ENCODE results near the gene ZNF385C.

Gene ZNF385C

DNA sequence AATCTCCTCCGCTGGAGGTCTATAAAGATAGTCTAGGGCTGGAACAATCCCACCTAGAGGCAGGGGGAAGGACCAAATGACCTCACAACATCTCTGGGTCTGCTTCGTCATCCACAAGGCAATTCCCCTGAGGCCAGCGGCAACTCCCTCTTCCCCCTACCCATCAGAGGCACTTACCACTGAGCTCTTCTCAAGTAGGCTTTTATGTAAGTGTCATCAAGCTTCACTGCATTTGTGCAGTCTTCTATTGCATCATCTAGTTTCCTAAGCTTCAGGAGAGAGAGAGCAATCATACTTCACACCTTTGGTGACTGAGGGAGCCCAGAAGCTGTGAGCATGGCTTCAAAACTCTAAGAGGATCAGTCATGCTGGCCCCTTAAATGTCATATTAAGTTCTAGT, 110.6 kb downstream of the ZNF385C start:
- peaks cover 96% of the 10 kb centered on the region for H3K36me3 ChIP-seq (ENCODE audit: insufficient read depth, low read length)
- TF ChIP-seq, protein P1, sequence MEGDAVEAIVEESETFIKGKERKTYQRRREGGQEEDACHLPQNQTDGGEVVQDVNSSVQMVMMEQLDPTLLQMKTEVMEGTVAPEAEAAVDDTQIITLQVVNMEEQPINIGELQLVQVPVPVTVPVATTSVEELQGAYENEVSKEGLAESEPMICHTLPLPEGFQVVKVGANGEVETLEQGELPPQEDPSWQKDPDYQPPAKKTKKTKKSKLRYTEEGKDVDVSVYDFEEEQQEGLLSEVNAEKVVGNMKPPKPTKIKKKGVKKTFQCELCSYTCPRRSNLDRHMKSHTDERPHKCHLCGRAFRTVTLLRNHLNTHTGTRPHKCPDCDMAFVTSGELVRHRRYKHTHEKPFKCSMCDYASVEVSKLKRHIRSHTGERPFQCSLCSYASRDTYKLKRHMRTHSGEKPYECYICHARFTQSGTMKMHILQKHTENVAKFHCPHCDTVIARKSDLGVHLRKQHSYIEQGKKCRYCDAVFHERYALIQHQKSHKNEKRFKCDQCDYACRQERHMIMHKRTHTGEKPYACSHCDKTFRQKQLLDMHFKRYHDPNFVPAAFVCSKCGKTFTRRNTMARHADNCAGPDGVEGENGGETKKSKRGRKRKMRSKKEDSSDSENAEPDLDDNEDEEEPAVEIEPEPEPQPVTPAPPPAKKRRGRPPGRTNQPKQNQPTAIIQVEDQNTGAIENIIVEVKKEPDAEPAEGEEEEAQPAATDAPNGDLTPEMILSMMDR (IDR thresholded peaks at IDR 0.05; ENCODE audit: borderline replicate concordance, extremely low read depth, low read length, poor library complexity, severe bottlenecking), result no peak
- no peak for TF ChIP-seq EZH2 (IDR thresholded peaks at IDR 0.05; ENCODE audit: borderline replicate concordance, low read depth, low read length, severe bottlenecking)
- H3K27ac ChIP-seq (ENCODE audit: low read length), result no peak overlapping the region
- ATAC-seq (ENCODE audit: insufficient read depth, low read depth) (no peak), DNase-seq (no peak)
- no peak overlapping the region for H3K4me2 ChIP-seq (ENCODE audit: insufficient read depth, low read length)
- H3K9me3 ChIP-seq (ENCODE audit: insufficient read depth, low read length, severe bottlenecking), result no peaks in the 10 kb centered on the region
- 0 out of 2 replicates have a peak, but pooled peaks cover 1% of the 10 kb centered on the region for H3K79me2 ChIP-seq (ENCODE audit: insufficient read depth, low read length)
- H3K9ac ChIP-seq (ENCODE audit: low read depth, low read length), result no peak overlapping the region
- 0 out of 2 replicates have a peak, but pooled peaks cover 2% of the 10 kb centered on the region for H4K20me1 ChIP-seq (ENCODE audit: insufficient read depth, low read length)
- H2AFZ ChIP-seq (ENCODE audit: low read depth, low read length), result no peak overlapping the region
- H3K4me1 ChIP-seq (ENCODE audit: insufficient read depth, low read length), result no peaks in the 10 kb centered on the region
- H3K27me3 ChIP-seq (ENCODE audit: insufficient read depth, low read length, poor library complexity), result no peaks in the 10 kb centered on the region
- H3K4me3 ChIP-seq (ENCODE audit: low read depth in 1 of 2, low read length in 2 of 2), result no peak overlapping the region

DNA sequence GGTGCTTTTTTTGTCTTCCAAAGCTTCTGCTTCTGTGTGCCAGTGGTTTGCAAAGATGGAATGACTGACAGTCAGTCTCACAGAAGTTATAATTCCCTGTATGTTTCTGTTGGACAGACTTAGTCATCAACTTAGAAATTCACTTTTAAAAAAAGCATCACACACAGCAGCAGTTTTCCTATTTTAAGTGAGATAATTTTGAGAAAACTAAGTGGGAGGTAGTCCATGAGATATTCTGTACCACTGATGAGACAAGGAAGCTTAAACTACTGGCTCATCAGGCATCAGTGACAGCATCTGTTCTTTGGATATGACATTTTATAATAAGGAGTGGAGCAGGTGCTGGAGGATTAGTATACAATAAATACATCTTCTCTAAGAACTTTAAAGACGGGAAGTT, 111.6 kb downstream of the ZNF385C start:
- TF ChIP-seq, protein P1 (IDR thresholded peaks at IDR 0.05; ENCODE audit: borderline replicate concordance, extremely low read depth, low read length, poor library complexity, severe bottlenecking), result no peak
- no peak for TF ChIP-seq EZH2 (IDR thresholded peaks at IDR 0.05; ENCODE audit: borderline replicate concordance, low read depth, low read length, severe bottlenecking)
- no peaks in the 10 kb centered on the region for H3K9me3 ChIP-seq (ENCODE audit: insufficient read depth, low read length, severe bottlenecking)
- no peak overlapping the region for H3K27ac ChIP-seq (ENCODE audit: low read length)
- no peak overlapping the region for H3K4me3 ChIP-seq (ENCODE audit: low read depth in 1 of 2, low read length in 2 of 2)
- no peak overlapping the region for H2AFZ ChIP-seq (ENCODE audit: low read depth, low read length)
- ATAC-seq (ENCODE audit: insufficient read depth, low read depth) (no peak), DNase-seq (no peak)
- no peak overlapping the region for H3K9ac ChIP-seq (ENCODE audit: low read depth, low read length)
- H4K20me1 ChIP-seq (ENCODE audit: insufficient read depth, low read length), result 0 out of 2 replicates have a peak, but pooled peaks cover 2% of the 10 kb centered on the region
- H3K79me2 ChIP-seq (ENCODE audit: insufficient read depth, low read length), result no peaks in the 10 kb centered on the region
- H3K4me2 ChIP-seq (ENCODE audit: insufficient read depth, low read length), result no peak overlapping the region
- peaks cover 96% of the 10 kb centered on the region for H3K36me3 ChIP-seq (ENCODE audit: insufficient read depth, low read length)
- H3K27me3 ChIP-seq (ENCODE audit: insufficient read depth, low read length, poor library complexity), result no peaks in the 10 kb centered on the region
- H3K4me1 ChIP-seq (ENCODE audit: insufficient read depth, low read length), result no peaks in the 10 kb centered on the region

DNA sequence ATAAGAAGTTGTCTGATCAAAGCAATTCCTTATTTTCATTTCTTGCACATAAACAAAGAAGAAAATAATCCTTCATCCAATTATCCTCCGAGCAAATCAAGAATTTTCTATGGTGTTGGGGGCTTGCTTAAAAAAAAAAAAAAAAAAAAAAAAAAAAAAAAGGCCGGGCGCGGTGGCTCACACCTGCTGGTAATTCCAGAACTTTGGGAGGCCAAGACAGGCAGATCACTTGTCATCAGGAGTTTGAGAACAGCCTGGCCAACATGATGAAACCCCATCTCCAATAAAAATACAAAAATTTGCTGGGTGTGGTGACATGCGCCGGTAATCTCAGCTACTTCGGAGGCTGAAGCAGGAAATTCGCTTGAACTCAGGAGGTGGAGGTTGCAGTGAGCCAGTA, 112.4 kb downstream of the ZNF385C start:
- Histone ChIP-seq H4K20me1 (ENCODE audit: insufficient read depth, low read length) (0 out of 2 replicates have a peak, but pooled peaks cover 2% of the 10 kb centered on the region), H3K36me3 (ENCODE audit: insufficient read depth, low read length) (peaks cover 96% of the 10 kb centered on the region), H3K4me2 (ENCODE audit: insufficient read depth, low read length) (no peak overlapping the region), H3K79me2 (ENCODE audit: insufficient read depth, low read length) (no peaks in the 10 kb centered on the region), H3K9me3 (ENCODE audit: insufficient read depth, low read length, severe bottlenecking) (no peaks in the 10 kb centered on the region), H3K9ac (ENCODE audit: low read depth, low read length) (no peak overlapping the region), H3K4me3 (ENCODE audit: low read depth in 1 of 2, low read length in 2 of 2) (no peak overlapping the region), H3K27ac (ENCODE audit: low read length) (no peak overlapping the region), H3K4me1 (ENCODE audit: insufficient read depth, low read length) (no peaks in the 10 kb centered on the region), H2AFZ (ENCODE audit: low read depth, low read length) (no peak overlapping the region), H3K27me3 (ENCODE audit: insufficient read depth, low read length, poor library complexity) (no peaks in the 10 kb centered on the region)
- ATAC-seq (ENCODE audit: insufficient read depth, low read depth) (no peak), DNase-seq (no peak)
- TF ChIP-seq, protein P1 (IDR thresholded peaks at IDR 0.05; ENCODE audit: borderline replicate concordance, extremely low read depth, low read length, poor library complexity, severe bottlenecking), result no peak
- TF ChIP-seq EZH2 (IDR thresholded peaks at IDR 0.05; ENCODE audit: borderline replicate concordance, low read depth, low read length, severe bottlenecking), result no peak

DNA sequence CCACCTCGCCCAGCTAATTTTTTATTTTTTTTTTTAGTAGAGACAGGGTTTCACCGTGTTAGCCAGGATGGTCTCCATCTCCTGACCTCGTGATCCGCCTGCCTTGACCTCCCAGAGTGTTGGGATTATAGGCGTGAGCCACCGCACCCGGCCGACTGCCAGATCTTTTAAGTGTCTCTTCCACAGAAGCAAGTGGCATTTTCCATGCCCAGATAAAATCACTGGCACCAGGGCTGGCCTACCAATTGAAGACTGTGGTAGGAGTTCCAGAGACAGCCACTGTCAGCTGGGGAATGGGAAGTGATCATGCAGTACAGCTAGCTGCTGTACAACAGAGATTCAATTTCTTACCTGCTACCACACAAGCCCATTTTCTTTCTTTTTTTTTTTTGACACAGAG, 113.8 kb downstream of the ZNF385C start:
- no peak overlapping the region for H3K4me3 ChIP-seq (ENCODE audit: low read depth in 1 of 2, low read length in 2 of 2)
- H3K9me3 ChIP-seq (ENCODE audit: insufficient read depth, low read length, severe bottlenecking), result no peaks in the 10 kb centered on the region
- no peaks in the 10 kb centered on the region for H3K27me3 ChIP-seq (ENCODE audit: insufficient read depth, low read length, poor library complexity)
- 0 out of 2 replicates have a peak, but pooled peaks cover 2% of the 10 kb centered on the region for H4K20me1 ChIP-seq (ENCODE audit: insufficient read depth, low read length)
- H3K4me2 ChIP-seq (ENCODE audit: insufficient read depth, low read length), result no peak overlapping the region
- no peak overlapping the region for H3K27ac ChIP-seq (ENCODE audit: low read length)
- TF ChIP-seq, protein P1 (IDR thresholded peaks at IDR 0.05; ENCODE audit: borderline replicate concordance, extremely low read depth, low read length, poor library complexity, severe bottlenecking), result no peak
- no peak for TF ChIP-seq EZH2 (IDR thresholded peaks at IDR 0.05; ENCODE audit: borderline replicate concordance, low read depth, low read length, severe bottlenecking)
- no peak for ATAC-seq (ENCODE audit: insufficient read depth, low read depth)
- no peaks in the 10 kb centered on the region for H3K79me2 ChIP-seq (ENCODE audit: insufficient read depth, low read length)
- peaks cover 96% of the 10 kb centered on the region for H3K36me3 ChIP-seq (ENCODE audit: insufficient read depth, low read length)
- no peak for DNase-seq
- H3K4me1 ChIP-seq (ENCODE audit: insufficient read depth, low read length), result no peaks in the 10 kb centered on the region
- no peak overlapping the region for H3K9ac ChIP-seq (ENCODE audit: low read depth, low read length)
- H2AFZ ChIP-seq (ENCODE audit: low read depth, low read length), result no peak overlapping the region
